ENCODE data around the gene RBM20.

GRCh38 chr10:110803830-110804338 is 159.7 kb downstream of the RBM20 start:
- TF ChIP-seq CTCF (conservative IDR thresholded peaks at IDR 0.05): peak; percentile 46; the same call in 1 of the 2 replicates
- TF ChIP-seq EZH2 (IDR thresholded peaks at IDR 0.05; ENCODE audit: low read depth): no peak

All from PC-9 (cell line).